ENCODE measurements around the gene TMEM150B. TPM values are rescaled to one million over a fixed set of nuclear protein-coding genes. Genes with fewer than 3 reads are reported as not detected.

TMEM150B gene
- total and polyA plus RNA-seq, 2 donors (not counting 3 experiments of a cell fraction or from before 2014, with no cell fraction given): not detected

GRCh38 chr19:55275851-55276719 lies 49.1 kb downstream of the TMEM150B start:
- no TSS peak for BruUV-seq (replicated peaks)
- POLR2A ChIA-PET: no interaction called here

More at GRCh38 chr19:55275851-55276719, 49.1 kb downstream of the TMEM150B start:
- H3K4me3 ChIP-seq (replicated peaks in 1 of 3; ENCODE audit: insufficient read depth in 1 of 3, low read depth in 1 of 3, low read length in 3 of 3): no peak overlapping the region
- H3K4me1 ChIP-seq (ENCODE audit: control insufficient read depth, extremely low read depth, insufficient read depth, low read length): peaks cover 3% of the 10 kb centered on the region
- H4K20me1 ChIP-seq (replicated peaks; ENCODE audit: control insufficient read depth, extremely low read depth, insufficient read depth, low read length): no peaks in the 10 kb centered on the region
- H3K4me2 ChIP-seq (ENCODE audit: insufficient read depth, low read length): no peak overlapping the region
- dilution Hi-C loops (cut with MboI; ENCODE audit: extremely low pct_ligation_motif_present, low sequenced_read_pairs) (no loop called here), intact Hi-C loops (cut with micrococcal nuclease) (no loop called here)
- H3K9me3 ChIP-seq (replicated peaks; ENCODE audit: control insufficient read depth, insufficient read depth, low read length): no peaks in the 10 kb centered on the region
- CTCF ChIA-PET: interaction anchor here (0.7 to 1.0 kb wide), 3 partner anchors 25 to 279 kb away, joined by 3 to 4 read pairs (median 3); no protein-coding TSS in a partner anchor
- H2AFZ ChIP-seq (ENCODE audit: low read depth, low read length): no peak overlapping the region
- DNase-seq (ENCODE audit: low read depth, low spot score) (no peak), FAIRE-seq (no peak)
- no peaks in the 10 kb centered on the region for H3K9me1 ChIP-seq (replicated peaks; ENCODE audit: control insufficient read depth, extremely low read depth, insufficient read depth, low read length)
- H3K36me3 ChIP-seq (ENCODE audit: control insufficient read depth in 2 of 2, extremely low read depth in 1 of 2, insufficient read depth in 2 of 2, low read length in 2 of 2): peaks cover 0 to 6% of the 10 kb centered on the region in 2 experiments
- H3K27ac ChIP-seq (ENCODE audit: insufficient read depth, low read depth, low read length): no peak overlapping the region
- TF ChIP-seq EZH2 (IDR thresholded peaks at IDR 0.05; ENCODE audit: borderline replicate concordance, low read depth, low read length, severe bottlenecking): no peak
- no peak for TF ChIP-seq POLR2AphosphoS5 (IDR thresholded peaks at IDR 0.05; ENCODE audit: insufficient read depth, low read depth, low read length)
- no peak for TF ChIP-seq JUN (IDR thresholded peaks at IDR 0.05; ENCODE audit: borderline replicate concordance, insufficient read depth, insufficient read length, low read depth)
- no peak for TF ChIP-seq MYC (IDR thresholded peaks at IDR 0.05; ENCODE audit: low read depth, low read length)
- TF ChIP-seq POLR2A (IDR thresholded peaks at IDR 0.05; ENCODE audit: low read depth, low read length): no peak
- TF ChIP-seq CTCF (IDR thresholded peaks at IDR 0.05; ENCODE audit: extremely low read depth in 1 of 2, insufficient read depth in 1 of 2, low read depth in 1 of 2, low read length in 2 of 2): no peak
- TF ChIP-seq GATA2 (IDR thresholded peaks at IDR 0.05; ENCODE audit: insufficient read depth, insufficient read length, low read depth, low read length): no peak
- TF ChIP-seq MAX (IDR thresholded peaks at IDR 0.05; ENCODE audit: insufficient read depth, insufficient read length): no peak
- TF ChIP-seq FOS (IDR thresholded peaks at IDR 0.05; ENCODE audit: borderline replicate concordance, insufficient read depth, low read length): no peak
- no peaks in the 10 kb centered on the region for H3K27me3 ChIP-seq (ENCODE audit: control insufficient read depth in 2 of 2, insufficient read depth in 2 of 2, low read length in 2 of 2)
- H3K79me2 ChIP-seq (ENCODE audit: control insufficient read depth, insufficient read depth, low read length): no peaks in the 10 kb centered on the region
- no peak overlapping the region for H3K9ac ChIP-seq (replicated peaks; ENCODE audit: extremely low read depth, insufficient read depth, low read length)
